Gastroesophageal sphincter (tissue), 3 donors: ENCODE data around the gene TGFBI.

Experiments
- EP300 ChIP-seq: sonication (generic); formaldehyde crosslinking; IDR thresholded peaks from one replicate; pipeline ENCODE4 v1.6.1; 2017; ENCODE audit warnings: antibody characterized with exemption, mild to moderate bottlenecking
- TF ChIP-seq, protein P1 (sequence below), 4 experiments: fragments of 200-600 bp in 2 of 4; fragments of 450-650 bp in 2 of 4; sonication (generic) in 1 of 4; IDR thresholded peaks; one replicate each; pipeline ENCODE4 v1.5.1; 2017 to 2019; ENCODE audit warnings: antibody characterized with exemption in 4 of 4, mild to moderate bottlenecking in 2 of 4, moderate library complexity in 2 of 4

- TF ChIP-seq, protein P1, sequence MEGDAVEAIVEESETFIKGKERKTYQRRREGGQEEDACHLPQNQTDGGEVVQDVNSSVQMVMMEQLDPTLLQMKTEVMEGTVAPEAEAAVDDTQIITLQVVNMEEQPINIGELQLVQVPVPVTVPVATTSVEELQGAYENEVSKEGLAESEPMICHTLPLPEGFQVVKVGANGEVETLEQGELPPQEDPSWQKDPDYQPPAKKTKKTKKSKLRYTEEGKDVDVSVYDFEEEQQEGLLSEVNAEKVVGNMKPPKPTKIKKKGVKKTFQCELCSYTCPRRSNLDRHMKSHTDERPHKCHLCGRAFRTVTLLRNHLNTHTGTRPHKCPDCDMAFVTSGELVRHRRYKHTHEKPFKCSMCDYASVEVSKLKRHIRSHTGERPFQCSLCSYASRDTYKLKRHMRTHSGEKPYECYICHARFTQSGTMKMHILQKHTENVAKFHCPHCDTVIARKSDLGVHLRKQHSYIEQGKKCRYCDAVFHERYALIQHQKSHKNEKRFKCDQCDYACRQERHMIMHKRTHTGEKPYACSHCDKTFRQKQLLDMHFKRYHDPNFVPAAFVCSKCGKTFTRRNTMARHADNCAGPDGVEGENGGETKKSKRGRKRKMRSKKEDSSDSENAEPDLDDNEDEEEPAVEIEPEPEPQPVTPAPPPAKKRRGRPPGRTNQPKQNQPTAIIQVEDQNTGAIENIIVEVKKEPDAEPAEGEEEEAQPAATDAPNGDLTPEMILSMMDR (IDR thresholded peaks at IDR 0.05), result no peak
- no peak for TF ChIP-seq EP300
Observed at GRCh38 chr5:136070486-136071285, 41.9 kb downstream of the TGFBI start.
